Hematopoietic multipotent progenitor cell treated with erythropoietin and hydrocortisone succinate and interleukin-3 and kit ligand, for 4 days (in vitro differentiated cells): ENCODE data around the gene SNAPC3.
"Not testable (repeated sequence)": the region's sequence is repeated elsewhere in the genome, so short reads cannot be mapped to it uniquely, and the experiment has no call there.

ENCODE experiments used
- DNase-seq: peaks from one replicate; pipeline ENCODE4 v3.0.0-alpha.2; 2015

The SNAPC3 gene

GRCh38 chr9:15422372-15423230 lies at the start of gene SNAPC3:
SNAPC3 (plus strand) TSS chr9:15422876; CDS start chr9:15422880, 4 bp downstream.
- DNase-seq, result peak; percentile 98

DNA sequence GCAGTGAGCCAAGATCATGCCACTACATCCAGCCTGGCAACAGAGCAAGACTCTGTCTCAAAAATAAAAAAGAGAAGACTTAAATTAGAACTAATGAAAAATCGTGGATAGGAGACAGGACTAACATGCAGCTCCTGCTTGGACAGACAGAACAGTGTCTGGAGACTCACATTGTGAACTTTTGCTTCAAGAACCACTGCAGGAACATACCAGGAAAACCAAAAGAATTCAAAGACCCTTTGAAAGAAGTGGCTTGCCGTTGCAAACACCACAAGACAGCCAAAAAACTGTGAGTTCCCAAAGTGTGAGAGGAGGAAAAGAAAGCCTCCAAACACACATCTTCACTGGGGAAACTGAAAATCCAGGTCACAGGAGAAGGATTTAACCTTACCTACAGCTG lies 48.8 kb upstream of the SNAPC3 start:
- DNase-seq, result no peak

DNA sequence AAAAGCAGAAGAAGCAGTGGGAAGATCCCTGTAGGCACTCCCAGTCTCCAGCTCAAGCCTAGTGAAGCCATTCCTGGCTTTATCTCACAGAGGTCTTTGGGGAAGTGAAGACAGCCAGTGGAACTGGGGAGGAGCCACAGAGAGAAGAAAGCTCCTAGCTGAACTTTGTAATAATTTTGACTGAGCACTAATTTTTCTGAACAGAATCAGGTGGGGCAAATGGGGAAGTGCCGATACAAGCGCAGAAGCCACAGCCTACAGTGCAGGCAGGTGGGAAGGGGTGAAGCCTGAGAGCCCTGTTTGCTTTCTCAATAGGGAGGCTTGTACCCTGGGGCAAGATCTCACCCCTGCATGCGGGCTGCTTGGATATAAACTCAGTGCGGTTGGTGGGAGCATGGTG lies 48.4 kb upstream of the SNAPC3 start:
- DNase-seq, result peak; percentile 51

DNA sequence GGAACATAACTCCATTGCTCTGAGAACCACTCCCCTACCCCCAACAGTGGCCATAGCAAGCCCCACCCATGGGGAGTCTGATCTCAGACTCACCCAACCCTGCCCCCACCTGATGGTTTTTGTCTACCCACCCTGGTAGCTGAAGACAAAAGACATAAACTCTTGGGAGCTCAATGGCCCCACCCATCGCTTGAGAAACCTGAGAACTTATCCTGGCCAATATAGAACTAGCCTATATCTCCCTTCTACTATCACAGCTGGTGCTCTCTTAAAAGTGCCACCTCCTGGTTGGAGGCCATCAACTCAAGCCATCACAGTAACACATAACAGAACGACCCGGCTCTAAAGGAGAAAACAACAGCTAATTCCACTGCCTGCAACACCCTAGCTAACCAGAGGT lies 47.9 kb upstream of the SNAPC3 start:
- DNase-seq, result no peak

DNA sequence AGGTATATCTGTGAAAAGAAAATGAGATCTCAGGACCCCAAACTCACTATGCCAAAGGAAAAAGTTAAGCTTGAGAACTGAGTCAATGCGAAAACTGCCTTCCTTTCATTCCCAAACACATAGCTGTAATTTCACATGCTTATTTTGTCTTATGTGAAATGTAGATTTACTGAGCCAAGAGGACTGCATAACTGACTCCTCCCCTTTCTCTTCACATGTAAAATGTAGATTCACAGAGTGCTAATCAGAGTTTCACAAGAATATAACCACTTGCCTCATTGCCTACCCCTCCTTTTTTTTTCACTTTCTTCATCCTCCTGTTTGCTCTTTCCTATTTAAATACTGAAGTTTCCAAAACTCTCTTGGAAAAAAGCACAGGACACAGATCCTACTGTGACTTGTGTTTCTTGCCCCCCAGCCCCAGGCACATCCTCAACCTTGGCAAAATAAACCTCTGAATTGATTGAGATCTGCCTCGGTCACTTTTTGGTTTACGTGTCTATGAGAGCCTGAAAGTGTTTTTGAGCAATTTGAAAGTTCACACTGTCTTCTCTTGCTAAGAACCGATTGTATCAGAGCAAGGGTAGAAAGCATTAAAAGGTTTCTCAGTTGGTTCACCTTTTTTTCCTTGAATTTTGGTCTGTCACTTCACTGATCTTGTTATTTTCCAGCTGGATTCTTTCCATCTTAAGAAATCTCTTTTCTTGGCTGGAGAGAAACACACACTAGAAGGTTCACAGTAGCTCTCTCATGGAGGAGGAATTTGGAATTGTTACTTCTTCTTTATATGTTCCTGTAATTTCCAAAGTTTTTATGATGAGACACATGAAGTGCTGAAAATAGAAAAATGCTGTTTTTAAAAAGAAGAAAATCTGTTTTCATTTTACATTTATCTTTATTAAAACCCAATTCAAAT lies 44.8 kb upstream of the SNAPC3 start:
- DNase-seq, result peak; percentile 27

DNA sequence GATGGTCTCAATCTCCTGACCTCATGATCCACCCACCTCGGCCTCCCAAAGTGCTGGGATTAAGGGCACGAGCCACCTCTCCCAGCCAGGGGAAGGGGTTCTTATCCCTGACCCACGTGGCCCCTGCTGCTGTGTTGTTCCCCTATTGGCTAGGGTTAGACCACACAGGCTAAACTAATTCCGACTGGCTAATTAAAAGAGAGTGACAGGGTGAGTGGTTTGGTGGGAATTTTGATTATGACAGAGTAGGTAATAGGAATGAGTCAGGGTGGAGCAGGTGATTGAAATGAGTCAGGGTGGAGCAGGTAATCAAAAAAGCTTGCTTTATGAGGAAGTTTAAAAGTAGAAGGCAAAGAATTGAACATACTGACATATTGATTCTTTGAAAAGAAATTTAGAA lies 43.4 kb upstream of the SNAPC3 start:
- not testable (repeated sequence) for DNase-seq

DNA sequence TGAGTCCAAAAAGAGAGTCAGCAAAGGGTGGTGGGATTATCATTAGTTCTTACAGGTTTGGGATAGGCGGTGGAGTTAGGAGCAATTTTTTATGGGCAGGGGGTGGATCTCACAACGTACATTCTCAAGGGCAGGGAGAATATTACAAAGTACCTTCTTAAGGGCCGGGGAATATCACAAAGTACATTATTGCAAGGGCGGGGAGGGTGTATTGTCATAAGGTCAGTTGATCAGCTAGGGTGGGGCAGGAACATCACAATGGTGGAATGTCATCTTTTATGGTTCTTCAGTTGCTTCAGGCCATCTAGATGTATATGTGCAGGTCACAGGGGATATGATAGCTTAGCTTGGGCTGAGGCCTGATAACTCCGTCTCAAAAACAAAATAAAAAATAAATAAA lies 42.8 kb upstream of the SNAPC3 start:
- DNase-seq, result not testable (repeated sequence)

- no peak for DNase-seq
Measured at GRCh38 chr9:15381491-15381890, 41.2 kb upstream of the SNAPC3 start.

DNA sequence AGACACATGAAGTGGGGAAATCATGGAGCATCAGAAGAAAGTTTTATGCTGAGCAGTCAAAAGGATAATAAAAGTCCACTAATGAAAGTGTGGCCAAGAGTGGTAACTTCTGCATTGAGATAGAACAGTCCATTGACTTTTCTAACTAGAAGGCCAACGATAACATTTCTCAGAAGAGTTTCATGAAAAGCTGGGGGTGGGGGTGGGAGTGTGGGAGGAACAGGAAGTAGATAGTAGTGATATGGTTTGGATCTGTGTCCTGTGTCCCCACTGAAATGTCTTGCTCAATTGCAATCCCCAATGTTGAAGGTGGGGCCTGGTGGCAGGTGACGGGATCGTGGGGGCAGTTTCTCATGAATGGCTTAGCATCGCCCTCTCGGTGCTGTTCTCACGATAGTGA lies 36.2 kb upstream of the SNAPC3 start:
- peak; percentile 37 for DNase-seq

DNA sequence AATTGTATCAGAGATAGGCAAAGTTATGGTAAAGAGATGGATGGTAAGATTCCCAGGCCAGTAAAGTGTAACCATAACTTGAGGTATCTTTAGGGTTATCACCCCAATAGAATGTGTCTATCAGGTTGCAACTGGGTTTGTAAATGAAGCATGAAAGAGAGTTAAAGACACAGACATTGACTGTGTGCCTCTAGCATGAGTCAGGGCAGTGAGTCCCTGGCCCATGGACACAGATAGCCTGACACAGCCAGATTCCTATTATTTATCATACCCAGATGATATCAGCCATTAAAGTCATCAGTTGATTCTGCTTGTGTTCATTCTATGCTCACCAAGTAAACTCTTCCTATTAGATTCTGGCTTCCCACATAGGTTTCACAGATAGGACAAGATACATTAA lies 33.5 kb upstream of the SNAPC3 start:
- DNase-seq, result no peak

DNA sequence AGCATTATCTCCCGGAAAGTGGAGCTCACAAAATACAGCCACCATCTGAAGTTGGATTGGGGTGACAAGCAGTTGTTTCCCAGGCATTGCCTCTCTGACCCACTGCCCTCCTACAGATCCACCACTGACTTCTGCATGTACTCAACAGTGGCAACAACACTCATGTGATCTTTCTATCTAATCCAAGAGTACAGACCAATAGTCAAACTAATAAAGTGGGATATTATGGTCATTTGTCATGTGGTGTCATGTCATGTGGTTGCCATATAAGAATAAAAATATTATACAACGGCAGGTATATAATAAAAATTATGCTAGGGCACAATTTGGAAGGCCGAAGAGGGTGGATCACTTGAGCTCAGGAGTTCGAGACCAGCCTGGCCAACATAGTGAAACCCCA lies 33.0 kb upstream of the SNAPC3 start:
- DNase-seq, result no peak

DNA sequence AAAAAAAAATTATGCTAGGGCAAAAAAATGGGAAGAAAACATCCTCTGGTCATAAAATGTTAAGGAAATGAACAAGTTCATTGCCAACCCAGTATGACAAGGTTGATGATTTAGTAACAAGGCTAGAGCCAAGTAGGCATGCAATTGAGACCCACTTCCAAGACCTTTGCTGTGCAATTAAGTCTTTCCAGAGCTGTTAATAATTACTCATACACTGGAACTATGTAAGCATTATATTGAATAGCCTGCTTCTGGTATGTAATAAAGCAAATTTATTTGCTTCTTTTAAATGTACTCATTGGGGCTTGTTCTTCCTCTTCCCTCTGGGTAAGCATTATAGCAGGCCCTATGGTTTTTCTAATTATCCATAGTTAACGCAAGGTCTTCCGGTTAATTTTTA lies 32.5 kb upstream of the SNAPC3 start:
- DNase-seq, result peak; percentile 33

DNA sequence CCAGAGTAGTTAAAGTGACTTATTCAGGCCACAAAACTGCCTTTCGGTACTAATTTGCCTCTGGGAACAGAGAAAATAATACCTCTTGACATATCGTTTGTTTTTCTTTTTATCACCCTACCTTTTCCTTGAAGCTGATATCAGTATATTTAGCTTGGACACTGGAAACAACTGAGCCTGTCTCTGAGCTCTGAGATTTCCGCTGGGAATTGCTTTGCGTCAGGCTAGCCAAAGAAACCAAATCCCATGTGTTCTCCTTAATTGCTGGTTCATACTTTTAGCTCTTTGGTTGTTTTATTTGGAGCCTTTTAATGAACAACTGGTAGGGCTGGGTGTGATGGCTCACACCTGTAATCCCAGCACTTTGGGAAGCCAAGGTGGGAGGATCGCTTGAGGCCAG lies 30.3 kb upstream of the SNAPC3 start:
- no peak for DNase-seq

DNA sequence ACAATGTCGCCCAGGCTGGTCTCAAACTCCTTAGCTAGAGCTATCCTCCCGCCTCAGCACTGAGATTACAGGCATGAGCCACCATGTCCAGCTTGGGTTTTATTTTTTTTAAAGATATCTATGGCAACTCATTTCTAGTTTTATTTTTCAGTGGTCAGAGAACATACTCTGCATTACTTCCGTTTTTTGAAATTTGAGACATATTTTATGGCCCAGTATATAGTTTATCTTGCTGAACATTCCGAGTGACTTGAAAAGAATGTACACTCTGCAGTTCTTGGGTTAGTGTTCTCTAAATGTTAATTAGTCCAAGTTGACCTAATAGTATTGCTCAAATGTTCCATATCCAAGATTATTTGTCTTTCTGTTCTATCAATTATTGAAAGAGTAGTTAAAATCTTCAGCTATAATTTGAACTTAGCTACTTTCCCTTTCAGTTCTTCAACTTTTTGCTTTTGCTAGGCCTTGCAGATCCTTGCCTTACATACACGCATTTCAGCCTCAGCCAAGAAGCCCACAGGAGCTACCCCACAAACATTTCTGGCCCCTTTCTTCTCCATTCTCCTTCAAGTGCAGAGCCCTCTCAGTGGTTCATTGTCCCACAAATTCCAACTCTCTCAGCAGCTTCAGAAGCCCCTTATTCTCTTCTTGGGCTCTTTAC lies 22.3 kb upstream of the SNAPC3 start:
- DNase-seq, result peak; percentile 51

GRCh38 chr9:15401266-15401665 lies 21.4 kb upstream of the SNAPC3 start:
- DNase-seq, result no peak

DNA sequence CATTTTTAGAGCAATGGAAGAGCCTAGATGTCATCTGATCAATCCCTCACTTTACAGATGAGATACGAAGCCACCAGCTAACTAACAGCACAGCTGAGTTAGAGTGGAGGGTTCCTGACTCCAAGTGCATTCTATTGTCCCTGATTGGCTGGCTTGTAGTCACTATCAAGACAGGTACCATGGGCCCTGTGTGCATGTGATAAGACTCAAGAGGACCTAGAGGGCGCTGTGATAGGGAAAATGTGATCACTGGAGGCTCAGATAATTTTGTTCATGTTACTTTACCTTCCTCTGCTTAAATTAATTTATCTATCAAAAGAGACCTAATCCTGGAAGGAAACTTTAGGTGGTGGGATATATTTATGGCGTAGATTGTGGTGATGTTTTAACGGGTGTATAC lies 19.5 kb upstream of the SNAPC3 start:
- peak; percentile 70 for DNase-seq

DNA sequence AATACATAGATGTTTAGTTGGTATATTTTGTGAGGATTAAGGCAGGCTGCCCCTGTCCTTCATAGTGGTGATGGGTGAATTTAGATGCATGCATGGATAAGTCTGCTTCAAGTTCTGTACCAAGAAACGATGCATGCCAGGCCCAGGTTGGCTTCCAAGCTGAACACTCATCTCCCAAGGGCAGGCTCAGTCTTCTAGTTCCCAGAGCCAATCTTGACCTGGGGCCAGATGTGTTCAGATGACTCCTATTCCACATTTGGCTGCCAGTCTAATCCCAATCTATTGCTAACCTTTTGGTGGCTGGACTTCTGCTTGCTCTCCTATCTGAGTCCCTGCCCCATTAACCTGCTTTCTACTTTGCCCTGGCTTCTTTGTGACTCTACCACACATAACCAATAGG lies 18.5 kb upstream of the SNAPC3 start:
- DNase-seq, result no peak

GRCh38 chr9:15416880-15417279 lies 5.8 kb upstream of the SNAPC3 start:
- DNase-seq, result peak; percentile 78

- no peak for DNase-seq
Measured at GRCh38 chr9:15417626-15418025, 5.0 kb upstream of the SNAPC3 start.

DNA sequence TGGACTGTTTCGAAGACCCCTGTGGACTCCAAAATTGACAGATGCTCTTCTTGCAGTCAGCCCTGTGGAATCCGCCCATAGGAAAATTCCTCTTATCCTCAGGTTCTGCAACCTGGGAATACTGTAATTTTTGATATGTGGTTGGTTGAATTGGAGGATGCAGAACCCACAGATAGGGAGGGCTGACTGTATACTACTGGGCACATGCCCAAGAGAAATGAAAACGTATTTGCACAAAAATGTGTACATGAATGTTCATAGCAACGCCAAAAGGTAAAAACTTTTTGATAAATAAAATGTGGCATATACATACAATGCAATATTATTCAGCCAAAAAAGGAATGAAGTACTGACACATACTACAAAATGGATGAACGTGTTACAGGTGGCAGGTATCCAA lies 1.9 kb upstream of the SNAPC3 start:
- no peak for DNase-seq

- DNase-seq, result no peak
Measured at GRCh38 chr9:15421532-15421931, 1.1 kb upstream of the SNAPC3 start.

GRCh38 chr9:15421990-15422371 lies 695 bp upstream of the SNAPC3 start:
- DNase-seq, result no peak

DNA sequence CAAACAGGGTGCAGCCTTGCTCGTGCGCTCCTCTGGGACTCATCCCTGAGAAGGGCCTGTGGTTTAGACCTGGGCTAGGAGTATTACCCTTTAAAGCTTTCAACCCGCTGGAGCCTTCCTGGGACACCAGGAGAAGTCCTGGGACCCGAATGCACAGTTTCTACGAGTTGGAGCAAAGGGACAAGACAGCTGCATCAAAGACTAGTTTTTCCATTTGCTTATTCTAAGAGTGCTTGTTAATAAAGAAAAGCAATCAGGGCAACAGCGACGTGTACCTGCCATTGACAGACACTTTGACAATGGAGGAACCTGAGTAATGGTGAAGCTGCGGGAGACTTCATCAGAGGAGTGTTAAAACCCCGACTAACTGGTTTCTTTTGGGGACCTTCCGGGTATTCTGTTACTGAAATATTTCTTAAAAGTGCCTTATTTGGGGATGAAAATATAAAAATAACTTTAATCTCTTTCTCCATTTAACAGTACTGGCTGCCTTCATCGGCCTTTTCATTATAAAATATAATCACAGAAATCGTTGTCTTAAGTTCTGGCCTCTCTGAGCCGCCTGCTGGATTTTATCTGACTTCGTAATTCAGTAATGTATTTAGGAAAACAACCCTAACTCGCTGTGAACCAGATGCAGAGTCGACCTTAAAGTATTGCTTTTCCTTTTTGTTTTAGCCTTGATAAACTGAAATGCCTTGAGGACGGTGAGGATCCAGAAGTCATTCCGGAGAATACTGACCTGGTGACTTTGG lies 732 bp downstream of the SNAPC3 start:
- DNase-seq, result peak; percentile 70
